Activated B cell treated with CpG ODN at 0.5 μM for 24 hours (primary cell): ENCODE data around the gene ITGAX. TPM values are rescaled to one million over a fixed set of nuclear protein-coding genes. Genes with fewer than 3 reads are reported as not detected.
"Not testable (repeated sequence)": the region's sequence is repeated elsewhere in the genome, so short reads cannot be mapped to it uniquely, and the experiment has no call there.

Source experiments
- ATAC-seq: fragments of 200-7000 bp; cut with Tn5 transposase; one replicate; pipeline ENCODE4 v1.10.0; 2021; ENCODE audit warnings: low read depth, mild to moderate bottlenecking, moderate library complexity
- CTCF ChIA-PET: fragments of 350-600 bp; sonication (Branson Sonifier 250); formaldehyde crosslinking; loops from one replicate; lab custom pipeline; 2021; ENCODE audit warnings: antibody characterized with exemption; lab: Charles Lee
- POLR2A ChIA-PET: fragments of 350-600 bp; sonication (Branson Sonifier 250); formaldehyde crosslinking; loops from one replicate; lab custom pipeline; 2021; ENCODE audit warnings: antibody characterized with exemption; lab: Charles Lee
- DNase-seq: peaks from one replicate; pipeline ENCODE4 v3.0.0; 2022
- H3K27ac Mint-ChIP-seq: one replicate; pipeline ENCODE4 v1.8.0; 2020; ENCODE audit warnings: mixed read lengths
- H3K27me3 Mint-ChIP-seq: one replicate; pipeline ENCODE4 v1.8.0; 2021; ENCODE audit warnings: mixed read lengths
- H3K36me3 Mint-ChIP-seq: one replicate; pipeline ENCODE4 v1.8.0; 2021; ENCODE audit warnings: low read depth, mixed read lengths
- H3K4me1 Mint-ChIP-seq: one replicate; pipeline ENCODE4 v1.8.0; 2021; ENCODE audit warnings: mixed read lengths
- H3K4me3 Mint-ChIP-seq: one replicate; pipeline ENCODE4 v1.8.0; 2020; ENCODE audit warnings: mild to moderate bottlenecking, mixed read lengths
- H3K9me3 Mint-ChIP-seq: one replicate; pipeline ENCODE4 v1.8.0; 2020; ENCODE audit warnings: mixed read lengths
- intact Hi-C: fragments of 100-400 bp; cut with micrococcal nuclease; formaldehyde crosslinking; loops from one replicate; pipeline ENCODE4 v1.15.1; 2024
- total RNA-seq: library from RNA; stranded (reverse); gene quantifications from 2 replicates; pipeline ENCODE4 v1.2.3, GENCODE V29; 2022
- TF ChIP-seq, protein P1 (sequence below): fragments of 200-600 bp; IDR thresholded peaks from one replicate; pipeline ENCODE4 v1.8.0; 2022; ENCODE audit warnings: antibody characterized with exemption, mild to moderate bottlenecking

Gene ITGAX
- total RNA-seq, 1 donor from 2014 or later = 100 TPM

- ChIA-PET POLR2A (no interaction called here), CTCF (interaction anchor here (0.6 to 1.4 kb wide), 3 partner anchors 48 to 232 kb away, joined by 4 to 7 read pairs (median 5); no protein-coding TSS in a partner anchor)
- DNase-seq (no peak), ATAC-seq (no peak)
- Mint-ChIP-seq H3K4me3 (no peak overlapping the region), H3K4me1 (peaks cover 18% of the 10 kb centered on the region), H3K27me3 (peaks cover 14% of the 10 kb centered on the region), H3K36me3 (peaks cover 3% of the 10 kb centered on the region), H3K27ac (no peak overlapping the region), H3K9me3 (no peaks in the 10 kb centered on the region)
- TF ChIP-seq, protein P1, sequence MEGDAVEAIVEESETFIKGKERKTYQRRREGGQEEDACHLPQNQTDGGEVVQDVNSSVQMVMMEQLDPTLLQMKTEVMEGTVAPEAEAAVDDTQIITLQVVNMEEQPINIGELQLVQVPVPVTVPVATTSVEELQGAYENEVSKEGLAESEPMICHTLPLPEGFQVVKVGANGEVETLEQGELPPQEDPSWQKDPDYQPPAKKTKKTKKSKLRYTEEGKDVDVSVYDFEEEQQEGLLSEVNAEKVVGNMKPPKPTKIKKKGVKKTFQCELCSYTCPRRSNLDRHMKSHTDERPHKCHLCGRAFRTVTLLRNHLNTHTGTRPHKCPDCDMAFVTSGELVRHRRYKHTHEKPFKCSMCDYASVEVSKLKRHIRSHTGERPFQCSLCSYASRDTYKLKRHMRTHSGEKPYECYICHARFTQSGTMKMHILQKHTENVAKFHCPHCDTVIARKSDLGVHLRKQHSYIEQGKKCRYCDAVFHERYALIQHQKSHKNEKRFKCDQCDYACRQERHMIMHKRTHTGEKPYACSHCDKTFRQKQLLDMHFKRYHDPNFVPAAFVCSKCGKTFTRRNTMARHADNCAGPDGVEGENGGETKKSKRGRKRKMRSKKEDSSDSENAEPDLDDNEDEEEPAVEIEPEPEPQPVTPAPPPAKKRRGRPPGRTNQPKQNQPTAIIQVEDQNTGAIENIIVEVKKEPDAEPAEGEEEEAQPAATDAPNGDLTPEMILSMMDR = no peak
- intact Hi-C loops = loop anchor here (5.0 to 10.0 kb wide), 3 partner anchors 47 to 532 kb away; partner anchors contain the start of gene KAT8
These were observed 20.0 kb upstream of the ITGAX start for GRCh38 chr16:31334934-31335333.

DNA sequence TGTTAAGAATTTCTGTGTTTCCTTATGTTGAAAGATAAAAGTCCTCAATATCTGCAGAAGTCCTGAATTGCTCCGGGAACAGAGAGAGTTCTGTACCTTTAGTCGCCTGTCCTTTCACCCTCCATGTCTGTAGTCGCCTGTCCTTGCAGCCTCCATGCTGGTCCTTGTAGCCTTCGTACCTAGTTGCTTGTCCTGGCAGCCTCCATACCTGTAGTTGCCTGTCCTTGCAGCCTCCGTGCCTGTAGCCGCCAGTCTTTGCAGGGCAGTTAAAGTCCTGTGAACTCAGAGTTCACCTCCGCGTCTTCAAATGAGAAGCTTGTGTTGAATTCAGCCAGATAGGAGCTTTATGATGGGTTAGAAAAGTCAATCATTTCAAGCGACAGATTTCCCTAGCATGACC lies 19.5 kb upstream of the ITGAX start:
- Mint-ChIP-seq H3K4me1 (peaks cover 18% of the 10 kb centered on the region), H3K4me3 (no peak overlapping the region), H3K9me3 (no peaks in the 10 kb centered on the region), H3K27ac (no peak overlapping the region), H3K27me3 (peaks cover 14% of the 10 kb centered on the region), H3K36me3 (peaks cover 3% of the 10 kb centered on the region)
- TF ChIP-seq, protein P1 = no peak
- no peak for DNase-seq
- CTCF ChIA-PET = no interaction called here
- POLR2A ChIA-PET = no interaction called here
- ATAC-seq = no peak
- intact Hi-C loops = loop anchor here (10.0 kb wide), 1 partner anchor 221 kb away; the partner anchor contains the start of gene KAT8

DNA sequence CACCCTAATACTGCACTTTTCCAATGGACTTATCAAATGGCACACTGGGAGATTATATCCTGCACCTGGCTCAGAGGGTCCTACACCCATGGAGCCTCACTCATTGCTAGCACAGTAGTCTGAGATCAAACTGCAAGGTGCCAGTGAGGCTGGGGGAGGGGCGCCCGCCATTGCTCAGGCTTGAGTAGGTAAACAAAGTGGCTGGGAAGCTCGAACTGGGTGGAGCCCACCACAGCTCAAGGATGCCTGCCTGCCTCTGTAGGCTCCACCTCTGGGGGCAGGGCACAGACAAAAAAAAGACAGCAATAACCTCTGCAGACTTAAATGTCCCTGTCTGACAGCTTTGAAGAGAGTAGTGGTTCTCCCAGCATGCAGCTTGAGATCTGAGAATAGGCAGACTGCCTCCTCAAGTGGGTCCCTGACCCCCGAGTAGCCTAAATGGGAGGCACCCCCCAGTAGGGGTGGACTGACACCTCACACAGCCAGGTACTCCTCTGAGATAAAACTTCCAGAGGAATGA lies 16.8 kb upstream of the ITGAX start:
- CTCF ChIA-PET = not testable (repeated sequence)

DNA sequence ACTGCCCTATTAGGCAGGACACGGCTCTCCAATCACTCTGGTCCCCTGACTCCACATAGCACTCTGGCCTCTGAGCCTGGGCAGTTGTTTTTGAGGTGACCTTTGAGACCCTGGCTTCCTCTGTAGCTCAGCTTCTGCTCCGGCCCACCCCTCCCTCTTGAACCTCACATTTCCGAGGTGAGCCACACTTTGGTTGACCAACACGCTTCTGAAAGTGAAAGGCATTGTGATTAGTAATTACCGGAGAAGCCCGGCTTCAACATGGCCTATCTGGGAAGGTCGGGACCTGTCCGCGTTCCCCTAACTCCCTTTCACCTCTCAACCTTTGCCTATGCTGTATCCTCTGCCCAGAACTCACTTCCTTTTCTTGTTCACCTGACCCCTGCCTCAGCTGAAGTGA lies 10.3 kb upstream of the ITGAX start:
- peak; percentile 14 for ATAC-seq
- TF ChIP-seq, protein P1 = no peak
- Mint-ChIP-seq H3K36me3 (no peaks in the 10 kb centered on the region), H3K4me3 (peak overlapping the region; percentile 32), H3K9me3 (no peaks in the 10 kb centered on the region), H3K27me3 (no peaks in the 10 kb centered on the region), H3K4me1 (peaks cover 33% of the 10 kb centered on the region), H3K27ac (peak overlapping the region; percentile 47)
- POLR2A ChIA-PET = interaction anchor here (0.6 to 1.4 kb wide), 4 partner anchors 161 to 596 kb away, joined by 3 to 7 read pairs (median 5); partner anchors contain the start of genes KAT8 and PHKG2
- intact Hi-C loops = no loop called here
- CTCF ChIA-PET = interaction anchor here (1.0 kb wide), 1 partner anchor 38 kb away, joined by 3 read pairs; no protein-coding TSS in a partner anchor
- DNase-seq = no peak

More for the DNA sequence above, 16.8 kb upstream of the ITGAX start:
- intact Hi-C loops = loop anchor here (10.0 kb wide), 1 partner anchor 223 kb away; the partner anchor contains the start of gene KAT8
- H3K4me1 Mint-ChIP-seq, H3K36me3 Mint-ChIP-seq, H3K9me3 Mint-ChIP-seq, POLR2A ChIA-PET, H3K27ac Mint-ChIP-seq, DNase-seq, H3K4me3 Mint-ChIP-seq, ATAC-seq, H3K27me3 Mint-ChIP-seq: not testable (repeated sequence)

GRCh38 chr16:31347445-31347844 lies 7.5 kb upstream of the ITGAX start:
- Mint-ChIP-seq H3K4me1 (peaks cover 58% of the 10 kb centered on the region), H3K27ac (peak overlapping the region; percentile 65), H3K9me3 (no peaks in the 10 kb centered on the region), H3K36me3 (no peaks in the 10 kb centered on the region), H3K4me3 (no peak overlapping the region), H3K27me3 (no peaks in the 10 kb centered on the region)
- no peak for ATAC-seq
- ChIA-PET CTCF (no interaction called here), POLR2A (interaction anchor here (0.6 kb wide), 1 partner anchor 22 kb away, joined by 3 read pairs; no protein-coding TSS in a partner anchor)
- intact Hi-C loops = no loop called here
- TF ChIP-seq, protein P1 = no peak
- no peak for DNase-seq
